Smooth muscle cell (in vitro differentiated cells): Measurements from ENCODE around the gene NCKAP5. TPM values are rescaled to one million over a fixed set of nuclear protein-coding genes. Genes with fewer than 3 reads are reported as not detected.
A peak's percentile ranks its signal among the peaks of the same experiment; 100 is the strongest.
"Not testable (repeated sequence)": the region's sequence is repeated elsewhere in the genome, so short reads cannot be mapped to it uniquely, and the experiment has no call there.

Source experiments
- DNase-seq: peaks from one replicate; lab custom pipeline; 2025; ENCODE audit not compliant: unreplicated experiment; lab: John Stamatoyannopoulos, UW
- H2AFZ ChIP-seq: fragments of 200-600 bp; sonication (generic); 2 replicates; pipeline ENCODE4 v1.6.0; 2016; ENCODE audit warnings: antibody characterized with exemption, low read depth, mild to moderate bottlenecking
- H3F3A ChIP-seq: fragments of 200-600 bp; sonication (generic); 2 replicates; pipeline ENCODE4 v1.6.0; 2017; ENCODE audit warnings: antibody characterized with exemption, low read depth
- H3K27ac ChIP-seq: fragments of 200-600 bp; sonication (generic); 2 replicates; pipeline ENCODE4 v1.5.1; 2016; ENCODE audit warnings: low read depth, mild to moderate bottlenecking
- H3K27me3 ChIP-seq: fragments of 200-600 bp; sonication (generic); 2 replicates; pipeline ENCODE4 v1.6.1; 2016; ENCODE audit warnings: low read depth, mild to moderate bottlenecking
- H3K36me3 ChIP-seq: fragments of 200-600 bp; sonication (generic); 2 replicates; pipeline ENCODE4 v1.5.1; 2016; ENCODE audit warnings: low read depth
- H3K4me1 ChIP-seq: fragments of 200-600 bp; sonication (generic); 2 replicates; pipeline ENCODE4 v1.5.1; 2016; ENCODE audit warnings: low read depth
- H3K4me2 ChIP-seq: fragments of 200-600 bp; sonication (generic); 2 replicates; pipeline ENCODE4 v1.6.0; 2016; ENCODE audit warnings: mild to moderate bottlenecking
- H3K4me3 ChIP-seq: fragments of 200-600 bp; sonication (generic); 2 replicates; pipeline ENCODE4 v1.5.1; 2016; ENCODE audit warnings: mild to moderate bottlenecking
- H3K79me2 ChIP-seq: fragments of 200-600 bp; sonication (generic); 2 replicates; pipeline ENCODE4 v1.6.0; 2016; ENCODE audit warnings: low read depth, mild to moderate bottlenecking
- H3K9ac ChIP-seq: fragments of 200-600 bp; sonication (generic); 2 replicates; pipeline ENCODE4 v1.6.0; 2016; ENCODE audit warnings: low read depth
- H3K9me3 ChIP-seq: fragments of 200-600 bp; sonication (generic); replicated peaks from 2 replicates; pipeline ENCODE4 v1.5.1; 2016; ENCODE audit warnings: low read depth
- H4K20me1 ChIP-seq: fragments of 200-600 bp; sonication (generic); 2 replicates; pipeline ENCODE4 v1.6.0; 2016; ENCODE audit warnings: low read depth
- CTCF ChIP-seq: fragments of 200-600 bp; sonication (generic); IDR thresholded peaks from 2 replicates; pipeline ENCODE4 v1.5.1; 2017; ENCODE audit warnings: borderline replicate concordance, mild to moderate bottlenecking, antibody characterized with exemption; ENCODE audit not compliant: insufficient read depth, poor library complexity, severe bottlenecking
- WGBS: methylation state at CpG from one replicate; pipeline ENCODE4 v1.1.7; 2016; ENCODE audit warnings: low lambda C conversion rate; 5-methylcytosine and 5-hydroxymethylcytosine counted together
- polyA plus RNA-seq: library from polyadenylated mRNA; unstranded; fragments of >200 nt; fragmentation: Nextera tagmentation; extraction: Ambion mirVana; gene quantifications from 2 replicates; pipeline ENCODE4 v1.2.1, GENCODE V29; 2016
- total RNA-seq: library from RNA; depleted of rRNA; stranded (reverse); fragments of >200 nt; gene quantifications from 2 replicates; pipeline ENCODE4 v1.2.3, GENCODE V29; 2014

NCKAP5 gene
- total and polyA plus RNA-seq, 2 experiments from 2014 or later = 4.6 to 9.5 TPM

- no peak overlapping the region for H3K9ac ChIP-seq
- no peaks in the 10 kb centered on the region for H3K36me3 ChIP-seq
- no peaks in the 10 kb centered on the region for H3K9me3 ChIP-seq
- H3F3A ChIP-seq = no peaks in the 10 kb centered on the region
- no peaks in the 10 kb centered on the region for H3K27me3 ChIP-seq
- H3K4me2 ChIP-seq = no peak overlapping the region
- H2AFZ ChIP-seq = no peak overlapping the region
- TF ChIP-seq CTCF = no peak
- DNase-seq = no peak
- H3K4me1 ChIP-seq = peaks cover 7% of the 10 kb centered on the region
- no peaks in the 10 kb centered on the region for H4K20me1 ChIP-seq
- H3K27ac ChIP-seq = no peak overlapping the region
- H3K4me3 ChIP-seq = no peak overlapping the region
- WGBS = 49% methylated on average over 5 of the region's 5 CpGs
- H3K79me2 ChIP-seq = no peaks in the 10 kb centered on the region
Measured at GRCh38 chr2:133523406-133523805, 44.9 kb downstream of the NCKAP5 start.

GRCh38 chr2:133522204-133522603 is 46.1 kb downstream of the NCKAP5 start:
- Histone ChIP-seq H3K4me1 (peaks cover 6% of the 10 kb centered on the region), H4K20me1 (no peaks in the 10 kb centered on the region), H3K27ac (no peak overlapping the region), H3K9ac (no peak overlapping the region), H3K27me3 (no peaks in the 10 kb centered on the region), H3K79me2 (no peaks in the 10 kb centered on the region), H3K4me3 (no peak overlapping the region), H3K4me2 (no peak overlapping the region), H3K9me3 (no peaks in the 10 kb centered on the region), H3F3A (no peaks in the 10 kb centered on the region), H3K36me3 (no peaks in the 10 kb centered on the region), H2AFZ (no peak overlapping the region)
- DNase-seq = no peak
- no peak for TF ChIP-seq CTCF
- WGBS = 93% methylated on average over 1 of the region's 1 CpG

- Histone ChIP-seq H3K9ac (no peak overlapping the region), H3K4me2 (no peak overlapping the region), H3K79me2 (no peaks in the 10 kb centered on the region), H3F3A (no peaks in the 10 kb centered on the region), H4K20me1 (no peaks in the 10 kb centered on the region), H3K4me3 (no peak overlapping the region), H3K9me3 (no peaks in the 10 kb centered on the region), H3K4me1 (no peaks in the 10 kb centered on the region), H3K27ac (no peak overlapping the region), H2AFZ (no peak overlapping the region), H3K27me3 (no peaks in the 10 kb centered on the region), H3K36me3 (no peaks in the 10 kb centered on the region)
- DNase-seq = no peak
- TF ChIP-seq CTCF = no peak
- WGBS = 70% methylated on average over 3 of the region's 3 CpGs
Measured at GRCh38 chr2:133521146-133521745, 47.0 kb downstream of the NCKAP5 start.

GRCh38 chr2:133519677-133520076 is 48.6 kb downstream of the NCKAP5 start:
- not testable (repeated sequence) for H4K20me1 ChIP-seq, H3K79me2 ChIP-seq, H3K27me3 ChIP-seq

More at GRCh38 chr2:133519677-133520076, 48.6 kb downstream of the NCKAP5 start:
- not testable (repeated sequence) for DNase-seq, H3K27ac ChIP-seq, H2AFZ ChIP-seq, H3K9me3 ChIP-seq, H3F3A ChIP-seq, H3K4me2 ChIP-seq, H3K9ac ChIP-seq, H3K36me3 ChIP-seq, H3K4me3 ChIP-seq, H3K4me1 ChIP-seq
- WGBS = 42% methylated on average over 7 of the region's 7 CpGs
- TF ChIP-seq CTCF = peak; percentile 29
